Measurements from ENCODE around the gene ACVR1. TPM values are rescaled to one million over a fixed set of nuclear protein-coding genes. Genes with fewer than 3 reads are reported as not detected.

ACVR1 gene
- total and polyA plus RNA-seq, 2 of the 13 experiments (the other 11 are each of a cell fraction or from before 2014, with no cell fraction given): 2.3 to 5.4 TPM

DNA sequence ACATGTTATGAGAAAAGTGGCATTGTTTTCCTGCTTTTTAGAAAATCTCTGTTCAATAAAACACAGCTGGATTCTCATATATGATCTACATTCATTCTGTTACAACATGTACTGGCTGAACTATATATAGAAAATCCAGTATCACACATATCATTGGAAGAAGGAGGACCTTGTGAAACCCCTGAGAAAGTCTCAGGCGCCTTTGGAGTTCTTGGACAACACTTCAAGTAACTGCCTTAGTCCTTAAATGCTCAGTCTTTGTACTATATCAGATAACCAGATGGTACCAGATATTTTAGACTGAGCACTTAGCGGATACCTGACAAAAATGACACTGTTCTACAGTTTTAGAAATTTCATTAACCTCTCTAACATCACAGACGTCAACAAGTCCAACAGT lies 72.2 kb downstream of the ACVR1 start:
- ChIA-PET CTCF (ENCODE audit: low intra/inter-chr PET ratio, low total read pairs) (no interaction called here), POLR2A (no interaction called here)
- FAIRE-seq (no peak), DNase-seq (ENCODE audit: low spot score) (no peak), ATAC-seq (no peak)
- WGBS (ENCODE audit: low lambda C conversion rate): 93% methylated on average over 3 of the region's 3 CpGs
- Histone ChIP-seq H3K9me3 (ENCODE audit: low read length) (no peaks in the 10 kb centered on the region), H3K9ac (ENCODE audit: insufficient read depth, low read depth, low read length) (no peak overlapping the region), H3K36me3 (replicated peaks in 1 of 2; ENCODE audit: control insufficient read depth in 1 of 2, insufficient read depth in 2 of 2, low read length in 2 of 2) (no peaks in the 10 kb centered on the region), H3K4me1 (ENCODE audit: insufficient read depth, low read length) (no peaks in the 10 kb centered on the region), H3K27ac (ENCODE audit: extremely low read length, insufficient read depth, low read length) (no peak overlapping the region), H4K20me1 (ENCODE audit: insufficient read depth, low read length) (no peaks in the 10 kb centered on the region), H3K79me2 (ENCODE audit: insufficient read depth, low read length) (no peaks in the 10 kb centered on the region), H3K4me2 (ENCODE audit: low read depth, low read length) (no peak overlapping the region), H3K4me3 (replicated peaks in 1 of 3; ENCODE audit: insufficient read depth in 1 of 3, low read depth in 2 of 3, low read length in 3 of 3) (no peak overlapping the region), H3K27me3 (ENCODE audit: control insufficient read depth in 1 of 2, insufficient read depth in 2 of 2, low read length in 2 of 2) (no peaks in the 10 kb centered on the region), H2AFZ (ENCODE audit: low read length) (no peak overlapping the region)
- in situ Hi-C loops (cut with HindIII; ENCODE audit: extremely low pct_ligation_motif_present, low pct_unique_long_range_greater_than_20kb) (no loop called here), intact Hi-C loops (cut with micrococcal nuclease; ENCODE audit: unreplicated experiment) (no loop called here)
- no peak for TF ChIP-seq MXD1 (CRISPR knock-in tag; IDR thresholded peaks at IDR 0.05)
- TF ChIP-seq ZNF326 (CRISPR knock-in tag; IDR thresholded peaks at IDR 0.05; ENCODE audit: borderline replicate concordance): no peak
- TF ChIP-seq, protein P1, sequence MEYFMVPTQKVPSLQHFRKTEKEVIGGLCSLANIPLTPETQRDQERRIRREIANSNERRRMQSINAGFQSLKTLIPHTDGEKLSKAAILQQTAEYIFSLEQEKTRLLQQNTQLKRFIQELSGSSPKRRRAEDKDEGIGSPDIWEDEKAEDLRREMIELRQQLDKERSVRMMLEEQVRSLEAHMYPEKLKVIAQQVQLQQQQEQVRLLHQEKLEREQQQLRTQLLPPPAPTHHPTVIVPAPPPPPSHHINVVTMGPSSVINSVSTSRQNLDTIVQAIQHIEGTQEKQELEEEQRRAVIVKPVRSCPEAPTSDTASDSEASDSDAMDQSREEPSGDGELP (IDR thresholded peaks at IDR 0.05; ENCODE audit: borderline replicate concordance, low read depth): no peak
- TF ChIP-seq PITX1 (CRISPR knock-in tag; IDR thresholded peaks at IDR 0.05): no peak
- TF ChIP-seq TP53 (CRISPR knock-in tag; conservative IDR thresholded peaks at IDR 0.05): no peak
- TF ChIP-seq KLF16 (CRISPR knock-in tag; IDR thresholded peaks at IDR 0.05): no peak
- TF ChIP-seq, protein P2, sequence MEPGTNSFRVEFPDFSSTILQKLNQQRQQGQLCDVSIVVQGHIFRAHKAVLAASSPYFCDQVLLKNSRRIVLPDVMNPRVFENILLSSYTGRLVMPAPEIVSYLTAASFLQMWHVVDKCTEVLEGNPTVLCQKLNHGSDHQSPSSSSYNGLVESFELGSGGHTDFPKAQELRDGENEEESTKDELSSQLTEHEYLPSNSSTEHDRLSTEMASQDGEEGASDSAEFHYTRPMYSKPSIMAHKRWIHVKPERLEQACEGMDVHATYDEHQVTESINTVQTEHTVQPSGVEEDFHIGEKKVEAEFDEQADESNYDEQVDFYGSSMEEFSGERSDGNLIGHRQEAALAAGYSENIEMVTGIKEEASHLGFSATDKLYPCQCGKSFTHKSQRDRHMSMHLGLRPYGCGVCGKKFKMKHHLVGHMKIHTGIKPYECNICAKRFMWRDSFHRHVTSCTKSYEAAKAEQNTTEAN (CRISPR knock-in tag; conservative IDR thresholded peaks at IDR 0.05): no peak
- TF ChIP-seq, protein P3, sequence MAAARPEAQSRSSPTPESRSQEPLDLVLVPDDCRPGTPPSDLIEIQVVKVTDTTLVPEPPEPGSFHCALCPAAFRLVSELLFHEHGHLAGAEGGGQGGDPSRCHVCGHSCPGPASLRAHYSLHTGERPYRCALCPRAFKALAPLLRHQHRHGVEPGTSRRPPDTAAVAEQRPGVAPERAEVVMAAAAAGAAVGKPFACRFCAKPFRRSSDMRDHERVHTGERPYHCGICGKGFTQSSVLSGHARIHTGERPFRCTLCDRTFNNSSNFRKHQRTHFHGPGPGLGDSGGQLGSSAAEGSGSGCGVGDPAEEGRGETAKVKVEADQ (CRISPR knock-in tag; IDR thresholded peaks at IDR 0.05; ENCODE audit: borderline replicate concordance): no peak
- TF ChIP-seq ZFP36L1 (CRISPR knock-in tag; IDR thresholded peaks at IDR 0.05): no peak
- TF ChIP-seq ZNF451 (CRISPR knock-in tag; IDR thresholded peaks at IDR 0.05): no peak
- no peak for TF ChIP-seq ATF3 (CRISPR knock-in tag; IDR thresholded peaks at IDR 0.05)
- no peak for TF ChIP-seq ZNF354B (CRISPR knock-in tag; IDR thresholded peaks at IDR 0.05)
- TF ChIP-seq PAX8 (CRISPR knock-in tag; IDR thresholded peaks at IDR 0.05; ENCODE audit: borderline replicate concordance): no peak
- TF ChIP-seq ZNF766 (CRISPR knock-in tag; IDR thresholded peaks at IDR 0.05; ENCODE audit: borderline replicate concordance): no peak
- TF ChIP-seq PRPF4 (IDR thresholded peaks at IDR 0.05; ENCODE audit: low read depth, low read length, poor library complexity, severe bottlenecking): no peak
- TF ChIP-seq, protein P4, sequence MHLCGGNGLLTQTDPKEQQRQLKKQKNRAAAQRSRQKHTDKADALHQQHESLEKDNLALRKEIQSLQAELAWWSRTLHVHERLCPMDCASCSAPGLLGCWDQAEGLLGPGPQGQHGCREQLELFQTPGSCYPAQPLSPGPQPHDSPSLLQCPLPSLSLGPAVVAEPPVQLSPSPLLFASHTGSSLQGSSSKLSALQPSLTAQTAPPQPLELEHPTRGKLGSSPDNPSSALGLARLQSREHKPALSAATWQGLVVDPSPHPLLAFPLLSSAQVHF (CRISPR knock-in tag; IDR thresholded peaks at IDR 0.05): no peak
- no peak for TF ChIP-seq KLF15 (CRISPR knock-in tag; IDR thresholded peaks at IDR 0.05; ENCODE audit: borderline replicate concordance)
- TF ChIP-seq ARNTL (CRISPR knock-in tag; IDR thresholded peaks at IDR 0.05): no peak
- TF ChIP-seq, protein P5, sequence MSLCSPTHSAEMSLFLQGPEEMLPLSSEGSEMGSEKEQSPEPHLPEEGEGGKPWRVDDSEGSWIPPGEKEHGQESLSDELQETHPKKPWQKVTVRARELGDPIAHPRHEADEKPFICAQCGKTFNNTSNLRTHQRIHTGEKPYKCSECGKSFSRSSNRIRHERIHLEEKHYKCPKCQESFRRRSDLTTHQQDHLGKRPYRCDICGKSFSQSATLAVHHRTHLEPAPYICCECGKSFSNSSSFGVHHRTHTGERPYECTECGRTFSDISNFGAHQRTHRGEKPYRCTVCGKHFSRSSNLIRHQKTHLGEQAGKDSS (CRISPR knock-in tag; IDR thresholded peaks at IDR 0.05; ENCODE audit: borderline replicate concordance, low read depth): no peak
- TF ChIP-seq KLF13 (CRISPR knock-in tag; IDR thresholded peaks at IDR 0.05): no peak
- no TSS peak for BruUV-seq (replicated peaks)
